Lung (tissue), 12 donors: ENCODE data around the gene FARP1. TPM values are rescaled to one million over a fixed set of nuclear protein-coding genes. Genes with fewer than 3 reads are reported as not detected.
A peak's percentile ranks its signal among the peaks of the same experiment; 100 is the strongest.

Source experiments
- ATAC-seq: fragments of 200-7000 bp; cut with Tn5 transposase; one replicate; pipeline ENCODE4 v1.9.1; 2020; ENCODE audit warnings: moderate number of reproducible peaks; ENCODE audit not compliant: insufficient read depth, low FRiP score
- DNase-seq, 3 donors: peaks; one replicate each; pipeline ENCODE4 v3.0.0-alpha.2; 2013 to 2017
- H3K27ac ChIP-seq, 2 donors: one replicate each; pipeline ENCODE4 v1.5.1; 2013; ENCODE audit warnings: mild to moderate bottlenecking in 2 of 2, moderate library complexity in 2 of 2, control low read depth in 1 of 2, inconsistent platforms in 1 of 2, low read depth in 1 of 2, low read length in 1 of 2
- H3K27me3 ChIP-seq, 3 donors: one replicate each; pipeline ENCODE4 v1.5.1; 2013; ENCODE audit warnings: low read length in 2 of 3; ENCODE audit not compliant: control insufficient read depth in 3 of 3, insufficient read depth in 3 of 3
- H3K36me3 ChIP-seq, 4 donors: one replicate each; pipeline ENCODE4 v1.5.1; 2013; ENCODE audit warnings: low read length in 4 of 4, mild to moderate bottlenecking in 1 of 4, moderate library complexity in 1 of 4; ENCODE audit not compliant: control insufficient read depth in 4 of 4, insufficient read depth in 4 of 4
- H3K4me1 ChIP-seq, 5 donors: one replicate each; pipeline ENCODE4 v1.5.1; 2013; ENCODE audit warnings: low read length in 5 of 5, mild to moderate bottlenecking in 2 of 5, moderate library complexity in 1 of 5; ENCODE audit not compliant: control insufficient read depth in 5 of 5, insufficient read depth in 5 of 5
- H3K4me3 ChIP-seq: one replicate; pipeline ENCODE4 v1.5.1; 2013; ENCODE audit warnings: mild to moderate bottlenecking, control low read depth, moderate library complexity
- H3K9ac ChIP-seq, 2 donors: one replicate each; pipeline ENCODE4 v1.5.1; 2013; ENCODE audit warnings: low read length in 2 of 2, control low read depth in 1 of 2; ENCODE audit not compliant: insufficient read depth in 1 of 2
- H3K9me3 ChIP-seq, 4 donors: one replicate each; pipeline ENCODE4 v1.5.1; 2013; ENCODE audit warnings: low read length in 3 of 4, mild to moderate bottlenecking in 1 of 4, moderate library complexity in 1 of 4; ENCODE audit not compliant: control insufficient read depth in 4 of 4, insufficient read depth in 3 of 4
- CTCF ChIP-seq: IDR thresholded peaks from 2 replicates; pipeline ENCODE4 v1.5.1; 2012; ENCODE audit warnings: mild to moderate bottlenecking; ENCODE audit errors: control extremely low read depth, extremely low read depth
- WGBS, 2 donors: extraction: QIAGEN DNeasy Blood & Tissue Kit; methylation state at CpG; one replicate each; pipeline ENCODE4 v1.1.7; 2013; 5-methylcytosine and 5-hydroxymethylcytosine counted together
- polyA plus RNA-seq, 2 donors: library from polyadenylated mRNA; stranded (reverse); fragments of 200-250 nt; gene quantifications; one replicate each; pipeline ENCODE4 v1.2.1, GENCODE V29; 2013
- total RNA-seq, 2 donors: library from RNA; depleted of rRNA in 1 of 2; stranded (reverse); fragments of >200 nt in 1 of 2; gene quantifications; one replicate each; pipeline ENCODE4 v1.2.1, GENCODE V29; 2014 to 2021
- donor health status: control.
- donor health status: control.
- donor health status: Bipolar disorder and iron deficiency.
- donor health status: healthy.
- donor health status: DM: yes; HTN: yes; CAD: no.

FARP1 gene
- total and polyA plus RNA-seq, 4 donors, result 20.8 to 102 (median 54.4) TPM

GRCh38 chr13:98208606-98209005, 65.7 kb downstream of the FARP1 start:
- Histone ChIP-seq H3K27ac (no peak overlapping the region), H3K9me3 (peaks cover 0 to 4% (median 1%) of the 10 kb centered on the region in 4 donors), H3K4me3 (no peak overlapping the region), H3K4me1 (peaks cover 4 to 10% (median 5%) of the 10 kb centered on the region in 5 donors), H3K9ac (no peak overlapping the region), H3K36me3 (peaks cover 0 to 3% (median 2%) of the 10 kb centered on the region in 4 donors), H3K27me3 (no peaks in the 10 kb centered on the region)
- 90 to 91% methylated on average over 5 of the region's 5 CpGs for WGBS, 2 donors
- TF ChIP-seq CTCF, result no peak
- DNase-seq, result no peak
- no peak for ATAC-seq

- H3K36me3 ChIP-seq, result peaks cover 0 to 4% (median 1%) of the 10 kb centered on the region in 4 donors
- peaks cover 0 to 38% (median 15%) of the 10 kb centered on the region in 5 donors for H3K4me1 ChIP-seq
- 91 to 92% methylated on average over 5 of the region's 5 CpGs for WGBS, 2 donors
- H3K4me3 ChIP-seq, result no peak overlapping the region
- TF ChIP-seq CTCF, result no peak
- no peak for ATAC-seq
- H3K9ac ChIP-seq, result peak overlapping the region in 1 of 2 donors; percentile 14
- no peaks in the 10 kb centered on the region for H3K9me3 ChIP-seq
- H3K27ac ChIP-seq, result no peak overlapping the region
- H3K27me3 ChIP-seq, result no peaks in the 10 kb centered on the region
- no peak for DNase-seq
Observed at GRCh38 chr13:98212763-98213162, 69.9 kb downstream of the FARP1 start.

- 89 to 92% methylated on average over 8 of the region's 8 CpGs for WGBS, 2 donors
- Histone ChIP-seq H3K9ac (no peak overlapping the region), H3K4me1 (peaks cover 0 to 42% (median 19%) of the 10 kb centered on the region in 5 donors), H3K4me3 (no peak overlapping the region), H3K27me3 (no peaks in the 10 kb centered on the region), H3K9me3 (no peaks in the 10 kb centered on the region), H3K36me3 (peaks cover 0 to 4% (median 1%) of the 10 kb centered on the region in 4 donors), H3K27ac (no peak overlapping the region)
- DNase-seq (no peak), ATAC-seq (no peak)
- no peak for TF ChIP-seq CTCF
Observed at GRCh38 chr13:98213354-98213753, 70.5 kb downstream of the FARP1 start.
